Breast epithelium (tissue), 3 donors: ENCODE results near the gene KLHDC8A.

Experiments used
- POLR2A ChIP-seq: fragments of 450-650 bp; IDR thresholded peaks from one replicate; pipeline ENCODE4 v1.6.1; 2016; ENCODE audit warnings: antibody characterized with exemption, mild to moderate bottlenecking, moderate library complexity
- TF ChIP-seq, protein P1 (sequence below), 3 donors: fragments of 450-650 bp; IDR thresholded peaks; one replicate each; pipeline ENCODE4 v1.5.1; 2016 to 2017; ENCODE audit warnings: antibody characterized with exemption in 3 of 3, mild to moderate bottlenecking in 3 of 3, moderate library complexity in 3 of 3

DNA sequence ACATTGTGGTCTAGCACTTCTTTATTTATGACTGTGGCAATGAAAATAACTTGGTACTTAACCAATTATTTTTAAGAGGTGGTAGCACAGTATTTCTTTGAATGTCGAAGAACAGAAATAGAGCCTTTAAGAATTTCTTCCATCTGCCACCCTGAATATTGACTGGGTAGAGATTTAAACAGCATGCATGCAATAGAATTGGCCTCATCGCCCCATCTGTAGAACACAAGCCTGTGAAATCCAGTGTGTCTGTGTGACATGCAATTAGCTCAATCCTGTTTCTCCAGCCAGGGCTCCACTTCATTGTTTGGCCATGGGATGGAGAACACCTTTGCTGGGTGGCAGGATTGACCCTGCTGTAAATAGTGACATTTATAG is 17.1 kb upstream of the KLHDC8A start:
- no peak for TF ChIP-seq POLR2A
- TF ChIP-seq, protein P1, sequence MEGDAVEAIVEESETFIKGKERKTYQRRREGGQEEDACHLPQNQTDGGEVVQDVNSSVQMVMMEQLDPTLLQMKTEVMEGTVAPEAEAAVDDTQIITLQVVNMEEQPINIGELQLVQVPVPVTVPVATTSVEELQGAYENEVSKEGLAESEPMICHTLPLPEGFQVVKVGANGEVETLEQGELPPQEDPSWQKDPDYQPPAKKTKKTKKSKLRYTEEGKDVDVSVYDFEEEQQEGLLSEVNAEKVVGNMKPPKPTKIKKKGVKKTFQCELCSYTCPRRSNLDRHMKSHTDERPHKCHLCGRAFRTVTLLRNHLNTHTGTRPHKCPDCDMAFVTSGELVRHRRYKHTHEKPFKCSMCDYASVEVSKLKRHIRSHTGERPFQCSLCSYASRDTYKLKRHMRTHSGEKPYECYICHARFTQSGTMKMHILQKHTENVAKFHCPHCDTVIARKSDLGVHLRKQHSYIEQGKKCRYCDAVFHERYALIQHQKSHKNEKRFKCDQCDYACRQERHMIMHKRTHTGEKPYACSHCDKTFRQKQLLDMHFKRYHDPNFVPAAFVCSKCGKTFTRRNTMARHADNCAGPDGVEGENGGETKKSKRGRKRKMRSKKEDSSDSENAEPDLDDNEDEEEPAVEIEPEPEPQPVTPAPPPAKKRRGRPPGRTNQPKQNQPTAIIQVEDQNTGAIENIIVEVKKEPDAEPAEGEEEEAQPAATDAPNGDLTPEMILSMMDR (IDR thresholded peaks at IDR 0.05): no peak
